ENCODE results near the gene TMEM38B. TPM values are rescaled to one million over a fixed set of nuclear protein-coding genes. Genes with fewer than 3 reads are reported as not detected.

Gene TMEM38B, protein sequence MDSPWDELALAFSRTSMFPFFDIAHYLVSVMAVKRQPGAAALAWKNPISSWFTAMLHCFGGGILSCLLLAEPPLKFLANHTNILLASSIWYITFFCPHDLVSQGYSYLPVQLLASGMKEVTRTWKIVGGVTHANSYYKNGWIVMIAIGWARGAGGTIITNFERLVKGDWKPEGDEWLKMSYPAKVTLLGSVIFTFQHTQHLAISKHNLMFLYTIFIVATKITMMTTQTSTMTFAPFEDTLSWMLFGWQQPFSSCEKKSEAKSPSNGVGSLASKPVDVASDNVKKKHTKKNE
- total RNA-seq, result 6.5 and 19.3 TPM in 2 replicates

DNA sequence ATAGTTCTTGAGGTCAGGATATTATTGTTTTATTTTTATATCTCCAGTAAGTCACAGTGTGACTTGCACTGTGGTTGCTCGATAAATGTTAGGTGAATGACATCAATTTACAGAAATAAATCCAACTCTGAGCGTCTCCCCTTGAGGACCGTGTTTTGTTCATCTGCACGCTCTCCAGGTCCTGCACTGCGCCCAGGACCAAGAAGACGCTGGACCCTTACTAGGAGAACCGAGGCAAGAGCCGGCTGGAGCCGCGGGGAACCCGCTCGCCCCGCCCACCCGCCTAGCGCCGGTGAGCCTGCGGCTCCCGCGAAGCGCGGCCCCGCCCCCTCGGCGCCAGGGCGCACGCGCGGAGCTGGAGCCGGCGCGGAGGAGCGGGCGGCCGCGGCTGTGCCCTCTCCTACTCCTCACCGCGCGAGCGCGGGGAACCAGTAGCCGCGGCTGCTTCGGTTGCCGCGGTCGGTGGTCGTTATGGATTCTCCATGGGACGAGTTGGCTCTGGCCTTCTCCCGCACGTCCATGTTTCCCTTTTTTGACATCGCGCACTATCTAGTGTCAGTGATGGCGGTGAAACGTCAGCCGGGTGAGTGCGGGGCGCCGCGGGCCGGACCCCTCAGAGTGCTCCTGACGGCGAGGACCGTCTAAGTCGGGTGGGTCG lies at the start of gene TMEM38B:
Gene TMEM38B (plus strand): TSS at position 352 of the 658 bp plus-strand sequence. CDS start 120 bp downstream, at position 472.

DNA sequence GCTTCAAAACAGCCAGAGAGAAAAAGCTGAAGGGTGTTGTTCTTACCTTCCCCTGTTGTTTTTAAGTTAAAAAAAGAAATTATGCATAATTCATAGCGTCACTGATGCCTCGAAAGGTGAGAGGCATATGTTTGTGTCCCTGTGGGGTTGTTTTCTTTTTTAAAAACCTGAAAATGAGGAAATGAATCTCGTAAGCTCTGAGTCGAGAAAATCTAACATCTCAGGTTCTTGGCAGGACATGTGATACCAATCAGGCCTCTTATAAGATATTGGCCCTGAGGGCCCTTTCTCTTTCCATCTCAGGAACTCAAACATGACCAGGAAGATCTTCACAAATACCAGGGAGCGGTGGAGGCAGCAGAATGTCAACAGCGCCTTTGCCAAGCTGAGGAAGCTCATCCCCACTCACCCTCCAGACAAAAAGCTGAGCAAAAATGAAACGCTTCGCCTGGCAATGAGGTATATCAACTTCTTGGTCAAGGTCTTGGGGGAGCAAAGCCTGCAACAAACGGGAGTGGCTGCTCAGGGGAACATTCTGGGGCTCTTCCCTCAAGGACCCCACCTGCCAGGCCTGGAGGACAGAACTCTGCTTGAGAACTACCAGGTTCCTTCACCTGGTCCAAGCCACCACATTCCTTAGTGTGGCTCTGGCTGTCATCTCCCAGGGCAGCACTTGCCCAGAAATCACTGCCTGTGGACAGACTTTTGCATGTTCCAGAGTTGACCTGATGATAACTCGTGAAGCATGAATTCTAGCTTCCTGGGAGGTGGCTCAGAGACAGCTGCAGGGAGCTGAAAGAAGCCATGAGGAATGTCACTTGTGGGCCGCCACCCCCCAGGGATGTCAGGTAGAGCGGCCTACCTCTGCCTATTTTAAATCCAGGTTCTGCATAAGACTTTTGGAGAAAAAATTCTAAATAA lies 31.9 kb upstream of the TMEM38B start, which contains the start of gene TAL2:
Gene TAL2 (plus strand): TSS at position 274 of the 921 bp plus-strand sequence. CDS start 40 bp downstream, at position 314.

Other genes with a start within 250 kb of the TMEM38B start
- 3.9 and 6.2 TPM in 2 replicates for gene FSD1L, start 246.5 kb upstream of the TMEM38B start, total RNA-seq
- gene FKTN, start 136.4 kb upstream of the TMEM38B start, total RNA-seq, result 18.8 and 27.9 TPM in 2 replicates
- gene TAL2, start 32.1 kb upstream of the TMEM38B start, total RNA-seq, result 0.32 TPM in 1 of 2 replicates, not detected in the other